ENCODE results near the gene CLEC16A.
A peak's percentile ranks its signal among the peaks of the same experiment; 100 is the strongest.
"Not testable (repeated sequence)": the region's sequence is repeated elsewhere in the genome, so short reads cannot be mapped to it uniquely, and the experiment has no call there.

CLEC16A gene

DNA sequence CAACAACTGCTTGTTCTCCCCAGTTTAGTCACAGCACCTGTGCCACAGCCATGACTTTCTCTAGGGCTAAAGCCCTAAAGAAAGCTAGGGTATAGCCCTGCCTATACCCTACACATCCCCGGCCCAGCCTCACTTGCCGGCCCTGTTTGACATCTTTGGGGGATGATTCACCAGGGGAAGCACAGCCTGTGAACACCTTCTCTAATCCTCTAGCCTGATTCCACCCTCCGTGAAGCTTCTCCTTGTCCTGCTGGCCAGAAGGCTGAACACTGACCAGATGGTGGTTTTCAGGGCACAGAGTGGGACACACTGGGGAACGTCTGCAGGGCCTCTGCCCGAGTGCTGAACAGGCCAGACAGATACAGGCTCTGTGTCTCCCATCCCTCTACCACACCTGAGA lies 6.0 kb downstream of the CLEC16A start:
- Mint-ChIP-seq H3K9me3 (no peaks in the 10 kb centered on the region), H3K4me1 (ENCODE audit: low read depth in 2 of 2) (peaks cover 44 to 46% of the 10 kb centered on the region in 2 donors), H3K27me3 (no peaks in the 10 kb centered on the region), H3K27ac (no peak overlapping the region), H3K4me3 (no peak overlapping the region), H3K36me3 (ENCODE audit: insufficient read depth) (peaks cover 2% of the 10 kb centered on the region)
- ATAC-seq (replicated peaks) (no peak), DNase-seq (no peak)

- H3K27ac Mint-ChIP-seq = no peak overlapping the region
- H3K27me3 Mint-ChIP-seq = no peaks in the 10 kb centered on the region
Observed at GRCh38 chr16:10951026-10951425, 6.7 kb downstream of the CLEC16A start.

DNA sequence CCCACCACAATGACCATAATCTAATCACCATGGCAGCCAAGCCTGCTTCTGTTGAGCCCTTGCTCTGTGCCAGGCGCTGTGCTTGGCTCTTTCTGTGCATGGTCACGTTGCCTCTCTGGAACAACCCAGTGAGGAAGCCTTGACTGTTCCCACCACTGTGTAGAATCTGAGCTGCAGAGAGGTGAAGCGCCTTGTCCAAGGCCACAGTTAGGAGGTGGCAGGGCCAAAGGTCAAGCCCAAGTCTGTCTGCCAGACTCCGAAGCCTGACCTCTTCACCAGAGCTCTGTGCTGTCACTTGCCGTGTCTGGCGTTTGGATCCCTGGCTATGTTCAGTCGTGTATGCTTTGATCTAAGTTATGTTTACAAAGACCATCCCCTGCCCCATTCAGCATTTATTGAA lies 10.5 kb downstream of the CLEC16A start:
- Mint-ChIP-seq H3K4me1 (ENCODE audit: low read depth in 2 of 2) (peaks cover 22 to 25% of the 10 kb centered on the region in 2 donors), H3K9me3 (no peaks in the 10 kb centered on the region), H3K27ac (peak overlapping the region in 1 of 2 donors; percentile 44), H3K4me3 (no peak overlapping the region), H3K36me3 (ENCODE audit: insufficient read depth) (peaks cover 22% of the 10 kb centered on the region), H3K27me3 (no peaks in the 10 kb centered on the region)
- ATAC-seq (replicated peaks) (no peak), DNase-seq (no peak)

More at GRCh38 chr16:10951026-10951425, 6.7 kb downstream of the CLEC16A start:
- ATAC-seq (replicated peaks) = no peak
- no peak overlapping the region for H3K4me3 Mint-ChIP-seq
- no peaks in the 10 kb centered on the region for H3K9me3 Mint-ChIP-seq
- H3K36me3 Mint-ChIP-seq (ENCODE audit: insufficient read depth) = peaks cover 2% of the 10 kb centered on the region
- peaks cover 39 to 40% of the 10 kb centered on the region in 2 donors for H3K4me1 Mint-ChIP-seq (ENCODE audit: low read depth in 2 of 2)
- DNase-seq = no peak

DNA sequence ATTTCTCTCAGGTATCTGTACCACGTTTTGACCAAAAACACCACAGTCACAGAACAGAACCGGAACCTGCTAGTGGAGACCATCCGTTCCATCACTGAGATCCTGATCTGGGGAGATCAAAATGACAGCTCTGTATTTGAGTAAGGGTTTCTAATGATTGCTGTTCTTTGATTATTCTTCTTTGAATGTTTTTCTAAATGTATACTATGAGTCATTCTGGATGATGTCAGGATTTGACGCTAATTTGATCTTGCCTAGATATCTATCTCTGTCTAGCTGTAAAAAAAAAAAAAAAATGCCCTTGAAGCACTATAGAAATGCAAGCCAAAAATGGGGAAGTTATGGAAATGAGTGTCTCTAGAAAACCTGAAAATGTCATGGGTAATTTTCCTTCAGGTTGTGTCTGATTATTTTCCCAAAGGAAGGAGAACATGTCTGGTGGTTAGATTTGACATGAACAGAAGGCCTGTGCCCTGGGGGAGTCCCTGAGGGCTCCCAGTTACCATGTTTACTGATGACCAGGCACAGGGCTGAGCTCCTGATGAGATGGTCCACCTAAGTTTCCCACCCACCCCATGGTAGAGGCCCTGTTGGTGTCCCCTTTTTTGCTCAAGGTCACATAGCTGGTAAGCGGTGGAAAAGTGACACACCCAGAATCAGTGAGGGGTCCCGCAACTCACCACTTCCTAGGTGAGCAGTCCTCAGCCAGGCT lies 13.6 kb downstream of the CLEC16A start:
- no peaks in the 10 kb centered on the region for H3K27me3 Mint-ChIP-seq
- H3K27ac Mint-ChIP-seq = peak overlapping the region in 1 of 2 donors; percentile 13
- ATAC-seq (replicated peaks) = peak; percentile 26
- no peaks in the 10 kb centered on the region for H3K9me3 Mint-ChIP-seq
- peaks cover 18 to 21% of the 10 kb centered on the region in 2 donors for H3K4me1 Mint-ChIP-seq (ENCODE audit: low read depth in 2 of 2)
- peaks cover 25% of the 10 kb centered on the region for H3K36me3 Mint-ChIP-seq (ENCODE audit: insufficient read depth)
- no peak for DNase-seq
- H3K4me3 Mint-ChIP-seq = no peak overlapping the region

DNA sequence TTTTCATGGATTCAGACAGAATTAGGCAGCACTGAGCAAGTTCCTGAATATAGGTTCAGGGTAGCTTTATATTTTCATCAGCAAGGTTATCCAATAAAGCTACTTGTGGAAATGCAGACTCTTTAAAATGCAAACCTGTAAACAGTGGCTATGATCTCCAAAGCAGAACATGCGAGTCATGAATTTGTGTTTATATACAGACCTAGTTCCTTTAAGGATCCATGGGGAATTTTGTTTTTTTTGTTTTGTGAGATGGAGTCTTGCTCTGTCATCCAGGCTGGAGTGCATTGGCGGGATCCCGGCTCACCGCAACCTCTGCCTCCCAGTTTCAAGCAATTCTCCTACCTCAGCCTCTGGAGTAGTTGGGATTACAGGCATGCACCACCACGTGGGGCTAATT lies 14.8 kb downstream of the CLEC16A start:
- H3K4me1 Mint-ChIP-seq (ENCODE audit: low read depth in 2 of 2) = peaks cover 17 to 20% of the 10 kb centered on the region in 2 donors
- H3K9me3 Mint-ChIP-seq = no peaks in the 10 kb centered on the region
- H3K36me3 Mint-ChIP-seq (ENCODE audit: insufficient read depth) = peaks cover 36% of the 10 kb centered on the region
- DNase-seq (no peak), ATAC-seq (replicated peaks) (no peak)
- H3K27ac Mint-ChIP-seq = no peak overlapping the region
- H3K27me3 Mint-ChIP-seq = no peaks in the 10 kb centered on the region
- H3K4me3 Mint-ChIP-seq = no peak overlapping the region

- H3K9me3 Mint-ChIP-seq = no peaks in the 10 kb centered on the region
- no peak for DNase-seq
- no peak for ATAC-seq (replicated peaks)
- peak overlapping the region in 1 of 2 donors; percentile 23 for H3K27ac Mint-ChIP-seq
- peaks cover 39% of the 10 kb centered on the region for H3K36me3 Mint-ChIP-seq (ENCODE audit: insufficient read depth)
- H3K27me3 Mint-ChIP-seq = no peaks in the 10 kb centered on the region
- no peak overlapping the region for H3K4me3 Mint-ChIP-seq
- H3K4me1 Mint-ChIP-seq (ENCODE audit: low read depth in 2 of 2) = peaks cover 19 to 25% of the 10 kb centered on the region in 2 donors
Observed at GRCh38 chr16:10961231-10961630, 16.9 kb downstream of the CLEC16A start.

- peaks cover 22% of the 10 kb centered on the region for H3K36me3 Mint-ChIP-seq (ENCODE audit: insufficient read depth)
- H3K4me1 Mint-ChIP-seq (ENCODE audit: low read depth in 2 of 2) = peaks cover 12 to 17% of the 10 kb centered on the region in 2 donors
- DNase-seq (peak; percentile 76 to 77 (median 77)), ATAC-seq (replicated peaks) (peak; percentile 72)
- peak overlapping the region; percentile 9 to 25 for H3K27ac Mint-ChIP-seq
- H3K27me3 Mint-ChIP-seq = no peaks in the 10 kb centered on the region
- H3K4me3 Mint-ChIP-seq = peak overlapping the region; percentile 61 to 71
- H3K9me3 Mint-ChIP-seq = no peaks in the 10 kb centered on the region
Observed at GRCh38 chr16:10964039-10964890, 19.9 kb downstream of the CLEC16A start.

DNA sequence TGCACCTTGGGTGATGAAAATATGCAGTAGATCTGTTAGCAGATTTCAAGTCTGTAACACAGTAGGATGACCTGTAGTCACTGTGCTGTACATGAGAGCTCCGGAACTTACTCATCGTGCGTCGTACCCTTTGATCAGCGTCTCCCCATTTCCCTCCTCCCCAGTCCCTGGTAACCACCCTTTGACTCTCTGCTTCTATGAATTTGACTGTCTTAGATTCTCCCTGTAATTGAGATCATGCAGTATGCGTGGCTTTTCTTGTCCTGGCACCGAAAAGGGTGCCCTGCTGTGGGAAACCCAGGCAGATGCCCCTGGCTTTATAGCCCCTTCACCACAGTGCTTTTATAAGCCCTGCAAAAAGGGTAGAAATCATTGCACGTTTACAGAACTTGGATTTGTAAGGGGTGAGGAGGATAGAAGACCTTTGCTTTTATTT lies 20.5 kb downstream of the CLEC16A start:
- Mint-ChIP-seq H3K4me1 (ENCODE audit: low read depth in 2 of 2) (peaks cover 12 to 17% of the 10 kb centered on the region in 2 donors), H3K27ac (peak overlapping the region; percentile 9 to 25), H3K36me3 (ENCODE audit: insufficient read depth) (peaks cover 17% of the 10 kb centered on the region), H3K9me3 (no peaks in the 10 kb centered on the region), H3K4me3 (peak overlapping the region; percentile 61 to 71), H3K27me3 (no peaks in the 10 kb centered on the region)
- ATAC-seq (replicated peaks) = peak; percentile 86
- DNase-seq = peak in 2 of 3 experiments; percentile 22 to 24

- H3K36me3 Mint-ChIP-seq (ENCODE audit: insufficient read depth) = peaks cover 17% of the 10 kb centered on the region
- H3K9me3 Mint-ChIP-seq = no peaks in the 10 kb centered on the region
- no peaks in the 10 kb centered on the region for H3K27me3 Mint-ChIP-seq
- no peak for DNase-seq
- no peak overlapping the region for H3K4me3 Mint-ChIP-seq
- ATAC-seq (replicated peaks) = peak; percentile 19
- H3K4me1 Mint-ChIP-seq (ENCODE audit: low read depth in 2 of 2) = peaks cover 12 to 17% of the 10 kb centered on the region in 2 donors
- peak overlapping the region; percentile 9 to 36 for H3K27ac Mint-ChIP-seq
Observed at GRCh38 chr16:10965440-10966061, 21.2 kb downstream of the CLEC16A start.

DNA sequence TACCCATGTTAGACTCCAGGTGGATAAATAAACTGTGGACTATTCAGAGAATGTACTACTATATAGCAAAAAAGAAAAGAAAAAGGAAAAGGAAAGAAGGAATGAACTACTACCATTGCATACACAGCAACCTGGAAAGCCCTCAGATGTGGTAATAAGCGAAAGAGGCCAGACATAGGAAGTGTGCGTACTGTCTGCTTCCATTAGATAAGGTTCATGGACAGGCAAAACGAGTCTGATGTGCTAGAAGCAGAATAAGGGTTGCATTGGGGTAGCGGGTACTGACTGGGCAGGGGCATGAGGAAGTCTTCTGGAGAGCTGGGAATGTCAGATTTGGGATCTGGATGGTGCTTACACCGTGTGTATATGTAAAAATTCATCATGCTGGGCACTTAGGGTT lies 21.8 kb downstream of the CLEC16A start:
- DNase-seq (no peak), ATAC-seq (replicated peaks) (no peak)
- no peak overlapping the region for H3K4me3 Mint-ChIP-seq
- no peaks in the 10 kb centered on the region for H3K27me3 Mint-ChIP-seq
- H3K36me3 Mint-ChIP-seq (ENCODE audit: insufficient read depth) = peaks cover 21% of the 10 kb centered on the region
- peak overlapping the region in 1 of 2 donors; percentile 36 for H3K27ac Mint-ChIP-seq
- peaks cover 12 to 17% of the 10 kb centered on the region in 2 donors for H3K4me1 Mint-ChIP-seq (ENCODE audit: low read depth in 2 of 2)
- H3K9me3 Mint-ChIP-seq = no peaks in the 10 kb centered on the region

DNA sequence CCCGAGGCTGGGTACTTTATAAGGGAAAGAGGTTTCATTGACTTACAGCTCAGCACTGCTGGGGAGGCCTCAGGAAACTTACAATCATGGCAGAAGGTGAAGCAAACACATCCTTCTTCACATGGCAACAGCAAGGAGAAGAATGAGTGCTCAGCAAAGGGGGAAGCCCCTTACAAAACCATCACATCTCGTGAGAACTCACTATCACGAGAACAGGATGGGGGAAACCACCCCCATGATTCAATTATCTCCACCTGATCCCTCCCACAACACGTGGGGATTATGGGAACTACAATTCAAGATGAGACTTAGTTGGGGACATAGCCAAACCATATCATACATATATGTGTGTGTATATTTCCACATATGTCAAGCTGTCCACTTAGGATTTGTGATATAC lies 22.2 kb downstream of the CLEC16A start:
- H3K4me1 Mint-ChIP-seq (ENCODE audit: low read depth in 2 of 2) = peaks cover 12 to 17% of the 10 kb centered on the region in 2 donors
- H3K27me3 Mint-ChIP-seq; DNase-seq; H3K4me3 Mint-ChIP-seq; H3K9me3 Mint-ChIP-seq; ATAC-seq (replicated peaks); H3K27ac Mint-ChIP-seq: not testable (repeated sequence)
- H3K36me3 Mint-ChIP-seq (ENCODE audit: insufficient read depth) = peaks cover 25% of the 10 kb centered on the region

DNA sequence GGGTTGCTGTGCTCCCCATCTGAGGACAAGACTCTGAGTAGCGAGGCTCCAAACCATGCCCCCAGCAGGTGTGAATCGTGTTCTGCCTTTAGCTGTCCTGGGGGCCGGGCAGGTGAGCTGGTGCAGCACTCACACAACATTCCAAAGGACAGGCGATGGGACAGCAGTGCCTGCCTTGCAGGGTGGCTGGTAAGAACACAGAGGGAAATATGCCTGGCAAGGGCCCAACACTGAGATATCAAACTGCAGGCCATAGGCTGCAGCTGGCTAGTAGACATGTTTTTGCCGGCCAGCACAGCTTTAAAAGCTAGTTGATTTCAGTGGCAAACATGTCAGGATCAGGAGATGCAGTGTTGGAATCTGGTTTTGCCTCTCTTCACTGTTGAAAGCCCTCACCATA lies 23.6 kb downstream of the CLEC16A start:
- Mint-ChIP-seq H3K36me3 (ENCODE audit: insufficient read depth) (peaks cover 27% of the 10 kb centered on the region), H3K27ac (no peak overlapping the region), H3K27me3 (no peaks in the 10 kb centered on the region), H3K4me3 (no peak overlapping the region), H3K4me1 (ENCODE audit: low read depth in 2 of 2) (peaks cover 14 to 17% of the 10 kb centered on the region in 2 donors), H3K9me3 (no peaks in the 10 kb centered on the region)
- ATAC-seq (replicated peaks) (no peak), DNase-seq (no peak)

DNA sequence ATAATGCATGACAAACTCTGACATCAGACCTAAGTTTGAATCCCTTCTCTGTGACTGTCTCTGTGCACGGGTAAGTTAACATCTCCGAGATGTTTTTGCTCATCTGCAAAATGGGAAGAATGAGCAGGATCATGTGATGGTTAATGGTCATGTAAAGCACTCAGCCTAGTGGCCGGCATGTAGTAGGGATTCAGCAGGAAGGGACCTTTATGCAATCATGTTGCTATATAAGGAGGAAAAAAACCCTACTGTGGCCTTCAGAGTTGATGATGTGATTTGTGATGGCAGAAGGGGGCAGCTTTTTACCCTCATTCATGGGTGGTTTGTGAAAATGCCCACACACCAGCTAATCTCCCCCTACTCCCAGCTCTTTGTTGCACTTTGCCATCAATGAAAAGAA lies 24.1 kb downstream of the CLEC16A start:
- Mint-ChIP-seq H3K36me3 (ENCODE audit: insufficient read depth) (peaks cover 25% of the 10 kb centered on the region), H3K27ac (no peak overlapping the region), H3K4me3 (no peak overlapping the region), H3K4me1 (ENCODE audit: low read depth in 2 of 2) (peaks cover 14 to 17% of the 10 kb centered on the region in 2 donors), H3K27me3 (no peaks in the 10 kb centered on the region), H3K9me3 (no peaks in the 10 kb centered on the region)
- ATAC-seq (replicated peaks) = no peak
- DNase-seq = no peak

Data from effector memory CD8-positive, alpha-beta T cell (primary cell).